ENCODE results near the gene SV2B. TPM values are rescaled to one million over a fixed set of nuclear protein-coding genes. Genes with fewer than 3 reads are reported as not detected.

SV2B gene
- total RNA-seq, 2 experiments from 2014 or later: 0.08 to 0.20 TPM

DNA sequence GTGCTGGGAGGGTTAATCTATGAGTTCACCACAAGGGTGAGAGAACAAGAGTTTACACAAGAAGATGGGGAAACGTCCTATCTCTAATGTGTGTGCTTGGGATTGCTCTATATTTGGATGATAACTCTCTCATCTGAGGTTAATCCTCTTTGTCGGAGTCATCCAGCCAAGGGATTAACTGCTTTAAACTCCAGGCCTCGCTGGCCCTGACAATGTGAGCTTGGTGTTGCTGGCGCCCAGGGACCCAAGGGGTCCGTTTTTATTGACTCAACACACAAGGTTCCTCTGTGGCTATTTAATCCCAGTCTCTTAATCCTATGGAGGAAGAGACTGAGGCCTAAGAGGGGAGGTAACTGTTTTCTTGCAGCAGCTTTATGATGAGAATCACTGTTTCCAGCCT, 14.2 kb downstream of the SV2B start:
- ATAC-seq (ENCODE audit: low read depth) (no peak), DNase-seq (no peak)
- POLR2A ChIA-PET: no interaction called here
- no peaks in the 10 kb centered on the region for H3K36me3 Mint-ChIP-seq
- no peak overlapping the region for H3K4me3 Mint-ChIP-seq
- no peaks in the 10 kb centered on the region for H3K9me3 Mint-ChIP-seq
- H3K27ac Mint-ChIP-seq: no peak overlapping the region
- H3K4me1 Mint-ChIP-seq: no peaks in the 10 kb centered on the region
- peaks cover 28% of the 10 kb centered on the region for H3K27me3 Mint-ChIP-seq

DNA sequence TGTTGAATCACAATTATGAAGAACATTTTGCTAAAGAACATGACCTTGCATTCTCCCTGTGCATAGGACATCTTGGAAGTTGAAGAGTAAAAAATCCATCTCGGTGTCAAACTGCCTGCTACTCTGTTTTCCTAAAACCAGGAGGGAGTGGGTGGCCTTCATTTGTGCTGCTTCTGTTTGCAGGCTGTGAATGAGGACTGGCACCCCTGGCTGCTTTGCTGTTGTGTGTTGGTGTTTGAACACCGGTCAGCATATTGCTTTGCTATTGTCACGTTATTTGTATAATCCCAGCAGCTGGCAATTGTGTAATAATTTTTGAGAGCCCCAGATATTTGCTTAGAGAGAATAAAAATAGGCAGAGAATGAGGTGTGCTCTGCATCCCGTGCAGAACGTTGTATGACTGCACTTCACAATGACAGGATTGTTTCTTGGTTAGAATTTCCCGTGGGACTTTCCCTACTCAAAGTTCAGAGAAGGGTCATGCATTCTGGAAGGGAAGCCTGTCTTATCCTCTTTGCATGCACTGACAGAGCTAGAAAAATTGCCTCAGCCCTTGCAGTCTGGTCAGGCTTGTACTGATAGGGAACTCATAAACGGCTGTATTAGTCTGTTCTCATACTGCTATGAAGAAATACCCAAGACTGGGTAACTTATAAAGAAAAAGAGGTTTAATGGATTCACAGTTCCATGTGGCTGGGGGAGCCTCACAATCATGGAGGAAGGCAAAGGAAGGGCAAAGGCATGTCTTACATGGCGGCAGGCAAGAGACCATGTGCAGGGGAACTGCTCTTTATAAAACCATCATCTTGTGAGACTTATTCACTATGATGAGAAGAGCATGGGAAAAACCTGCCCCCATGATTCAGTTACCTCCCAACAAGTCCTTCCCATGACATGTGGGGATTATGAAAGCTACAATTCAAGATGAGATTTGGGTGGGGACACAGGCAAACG, 16.3 kb downstream of the SV2B start:
- peaks cover 34% of the 10 kb centered on the region for H3K27me3 Mint-ChIP-seq
- no peaks in the 10 kb centered on the region for H3K9me3 Mint-ChIP-seq
- DNase-seq (no peak), ATAC-seq (ENCODE audit: low read depth) (no peak)
- H3K4me1 Mint-ChIP-seq: no peaks in the 10 kb centered on the region
- H3K27ac Mint-ChIP-seq: no peak overlapping the region
- POLR2A ChIA-PET: no interaction called here
- no peaks in the 10 kb centered on the region for H3K36me3 Mint-ChIP-seq
- no peak overlapping the region for H3K4me3 Mint-ChIP-seq

DNA sequence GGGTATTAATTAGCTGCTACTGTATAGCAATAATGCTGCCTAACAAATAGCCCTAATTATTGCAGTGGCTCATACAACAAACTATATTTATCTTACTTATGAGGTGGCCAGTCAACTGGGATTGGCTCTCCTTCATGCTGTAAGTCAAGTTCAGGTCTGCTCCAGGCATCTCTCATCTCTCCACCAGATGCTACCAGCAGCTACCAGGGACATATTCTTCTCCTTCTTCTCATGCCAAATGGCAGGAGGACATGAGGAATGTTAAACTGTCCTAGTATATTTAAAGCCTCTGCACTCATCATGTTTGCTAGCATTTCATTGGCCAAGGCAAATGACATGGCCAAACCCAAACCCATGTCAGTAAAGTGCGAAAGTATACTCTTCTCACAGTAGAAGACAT, 17.3 kb downstream of the SV2B start:
- Mint-ChIP-seq H3K27ac (no peak overlapping the region), H3K4me1 (no peaks in the 10 kb centered on the region), H3K27me3 (peaks cover 32% of the 10 kb centered on the region), H3K36me3 (no peaks in the 10 kb centered on the region), H3K4me3 (no peak overlapping the region), H3K9me3 (no peaks in the 10 kb centered on the region)
- no peak for ATAC-seq (ENCODE audit: low read depth)
- POLR2A ChIA-PET: no interaction called here
- no peak for DNase-seq

DNA sequence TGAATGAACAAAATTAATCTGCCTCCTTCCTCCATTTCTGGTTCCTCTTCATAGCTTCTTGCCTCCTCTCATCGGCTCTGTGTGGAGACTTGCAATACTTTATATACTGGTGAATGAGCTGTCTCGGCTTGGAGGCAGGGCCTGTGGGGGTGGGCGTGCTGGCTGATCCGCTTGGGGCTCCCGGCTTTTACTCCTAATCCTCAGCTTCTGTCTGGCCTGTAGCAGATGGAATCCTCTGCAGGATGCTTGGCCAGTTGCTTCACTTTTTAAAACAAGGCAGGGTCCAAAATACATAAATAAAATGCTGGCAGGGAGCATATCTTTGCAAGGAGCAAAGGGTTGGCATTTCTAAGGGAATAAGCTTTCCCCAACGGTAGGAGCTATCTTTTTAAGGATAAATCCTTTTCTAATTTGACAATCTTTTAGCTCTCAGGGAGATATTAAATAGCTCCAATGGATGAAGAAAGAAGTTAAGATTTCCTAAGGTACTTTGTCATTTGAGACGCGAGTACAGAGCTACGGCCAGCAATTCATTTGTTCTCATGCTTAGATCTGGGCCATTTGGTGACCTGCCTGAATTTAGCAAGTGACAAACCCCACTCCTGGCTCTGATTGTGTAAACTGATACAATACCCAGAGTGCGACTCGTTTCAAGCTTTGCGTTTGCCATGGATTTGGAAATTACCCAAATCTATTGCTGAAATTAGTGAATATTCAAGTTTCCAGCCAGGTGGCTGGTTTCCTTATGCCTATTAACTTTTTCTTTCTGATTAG, 18.9 kb downstream of the SV2B start:
- DNase-seq (no peak), ATAC-seq (ENCODE audit: low read depth) (no peak)
- peaks cover 36% of the 10 kb centered on the region for H3K27me3 Mint-ChIP-seq
- H3K4me3 Mint-ChIP-seq: no peak overlapping the region
- H3K27ac Mint-ChIP-seq: no peak overlapping the region
- H3K36me3 Mint-ChIP-seq: no peaks in the 10 kb centered on the region
- H3K4me1 Mint-ChIP-seq: no peaks in the 10 kb centered on the region
- no peaks in the 10 kb centered on the region for H3K9me3 Mint-ChIP-seq
- POLR2A ChIA-PET: no interaction called here

DNA sequence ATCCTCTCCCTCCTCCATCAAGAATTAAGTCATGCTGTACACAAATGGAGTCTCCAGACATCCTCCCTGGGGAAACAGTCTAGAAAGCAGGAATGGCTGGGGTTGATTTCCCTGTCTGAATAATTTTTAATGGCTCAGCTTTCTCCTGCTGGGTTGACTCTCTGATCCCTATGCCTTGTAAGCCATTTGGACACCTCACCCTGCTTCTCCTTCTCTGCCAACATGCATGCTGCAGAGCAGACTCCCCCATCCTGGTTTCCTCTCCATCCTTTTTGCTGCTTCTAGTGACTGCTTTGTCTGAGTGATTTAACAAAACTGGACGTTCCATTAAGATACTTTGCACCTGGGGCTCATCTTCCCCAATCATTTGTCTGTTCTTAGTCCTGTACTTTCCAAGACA, 22.2 kb downstream of the SV2B start:
- ATAC-seq (ENCODE audit: low read depth) (no peak), DNase-seq (no peak)
- no peaks in the 10 kb centered on the region for H3K36me3 Mint-ChIP-seq
- POLR2A ChIA-PET: no interaction called here
- peaks cover 1% of the 10 kb centered on the region for H3K4me1 Mint-ChIP-seq
- no peak overlapping the region for H3K27ac Mint-ChIP-seq
- H3K27me3 Mint-ChIP-seq: peaks cover 36% of the 10 kb centered on the region
- H3K9me3 Mint-ChIP-seq: no peaks in the 10 kb centered on the region
- H3K4me3 Mint-ChIP-seq: no peak overlapping the region

DNA sequence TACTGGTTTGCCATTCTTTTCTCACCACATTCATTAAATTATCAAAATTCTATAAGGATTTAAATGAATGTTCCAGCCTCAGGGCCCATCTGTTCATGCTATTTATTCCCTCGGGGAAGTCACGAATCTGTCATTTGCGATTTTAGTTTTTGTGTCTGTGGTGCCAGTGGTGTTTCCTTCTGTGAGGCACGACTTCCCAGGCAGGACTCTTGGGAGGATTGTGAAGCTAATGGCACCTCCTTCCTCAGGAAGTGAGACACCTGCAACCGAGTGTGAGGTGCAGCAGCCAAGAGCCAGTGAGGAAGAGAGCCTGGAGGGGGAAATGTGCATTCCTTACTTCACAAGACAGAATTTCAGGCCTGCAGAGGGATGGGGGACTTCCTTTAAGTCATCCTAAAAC, 24.1 kb downstream of the SV2B start:
- Mint-ChIP-seq H3K36me3 (no peaks in the 10 kb centered on the region), H3K27me3 (peaks cover 26% of the 10 kb centered on the region), H3K4me3 (no peak overlapping the region), H3K4me1 (peaks cover 1% of the 10 kb centered on the region), H3K9me3 (no peaks in the 10 kb centered on the region), H3K27ac (no peak overlapping the region)
- POLR2A ChIA-PET: no interaction called here
- ATAC-seq (ENCODE audit: low read depth): no peak
- DNase-seq: no peak

DNA sequence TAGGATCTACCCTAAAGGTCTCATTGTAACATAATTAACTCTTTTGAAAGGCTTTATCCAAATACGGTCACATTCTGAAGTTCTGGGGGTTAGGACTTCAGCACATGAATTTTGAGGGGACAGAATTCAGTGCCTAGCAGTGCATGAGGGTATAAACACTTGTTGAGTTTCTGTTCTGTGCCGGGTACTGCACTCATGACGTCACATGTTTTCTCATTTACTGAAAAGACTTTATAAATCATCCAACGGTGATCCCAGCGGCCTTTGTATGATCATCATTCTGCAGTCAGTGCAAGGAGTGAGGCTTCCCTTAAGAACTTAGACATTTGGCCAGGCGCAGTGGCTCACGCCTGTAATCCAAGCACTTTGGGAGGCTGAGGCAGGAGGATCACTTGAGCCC, 25.1 kb downstream of the SV2B start:
- Mint-ChIP-seq H3K27me3 (peaks cover 20% of the 10 kb centered on the region), H3K4me1 (peaks cover 1% of the 10 kb centered on the region), H3K27ac (no peak overlapping the region), H3K36me3 (no peaks in the 10 kb centered on the region), H3K4me3 (no peak overlapping the region), H3K9me3 (no peaks in the 10 kb centered on the region)
- DNase-seq: no peak
- ATAC-seq (ENCODE audit: low read depth): no peak
- POLR2A ChIA-PET: no interaction called here

DNA sequence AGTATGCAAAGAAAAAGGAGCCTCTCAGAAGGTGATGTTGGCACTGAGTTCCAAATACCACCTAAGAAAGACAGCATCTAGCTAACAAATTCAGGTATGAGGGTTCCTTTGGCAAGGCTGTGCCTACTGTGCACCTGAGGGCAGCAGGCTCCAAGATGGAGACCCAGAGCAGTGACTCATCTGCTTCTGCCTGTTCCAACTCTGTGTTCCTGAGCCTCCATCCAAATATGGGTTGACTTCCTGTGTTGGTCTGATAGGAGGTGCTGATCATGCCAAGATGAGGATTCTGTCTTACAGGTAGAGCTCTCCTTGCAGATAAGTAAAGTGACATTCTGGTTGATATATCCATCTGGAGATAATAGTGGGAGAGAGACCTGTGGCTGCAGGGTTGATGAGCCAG, 26.0 kb downstream of the SV2B start:
- H3K36me3 Mint-ChIP-seq: no peaks in the 10 kb centered on the region
- no peak overlapping the region for H3K4me3 Mint-ChIP-seq
- H3K4me1 Mint-ChIP-seq: peaks cover 1% of the 10 kb centered on the region
- H3K9me3 Mint-ChIP-seq: no peaks in the 10 kb centered on the region
- ATAC-seq (ENCODE audit: low read depth) (no peak), DNase-seq (no peak)
- POLR2A ChIA-PET: no interaction called here
- peaks cover 20% of the 10 kb centered on the region for H3K27me3 Mint-ChIP-seq
- H3K27ac Mint-ChIP-seq: no peak overlapping the region

DNA sequence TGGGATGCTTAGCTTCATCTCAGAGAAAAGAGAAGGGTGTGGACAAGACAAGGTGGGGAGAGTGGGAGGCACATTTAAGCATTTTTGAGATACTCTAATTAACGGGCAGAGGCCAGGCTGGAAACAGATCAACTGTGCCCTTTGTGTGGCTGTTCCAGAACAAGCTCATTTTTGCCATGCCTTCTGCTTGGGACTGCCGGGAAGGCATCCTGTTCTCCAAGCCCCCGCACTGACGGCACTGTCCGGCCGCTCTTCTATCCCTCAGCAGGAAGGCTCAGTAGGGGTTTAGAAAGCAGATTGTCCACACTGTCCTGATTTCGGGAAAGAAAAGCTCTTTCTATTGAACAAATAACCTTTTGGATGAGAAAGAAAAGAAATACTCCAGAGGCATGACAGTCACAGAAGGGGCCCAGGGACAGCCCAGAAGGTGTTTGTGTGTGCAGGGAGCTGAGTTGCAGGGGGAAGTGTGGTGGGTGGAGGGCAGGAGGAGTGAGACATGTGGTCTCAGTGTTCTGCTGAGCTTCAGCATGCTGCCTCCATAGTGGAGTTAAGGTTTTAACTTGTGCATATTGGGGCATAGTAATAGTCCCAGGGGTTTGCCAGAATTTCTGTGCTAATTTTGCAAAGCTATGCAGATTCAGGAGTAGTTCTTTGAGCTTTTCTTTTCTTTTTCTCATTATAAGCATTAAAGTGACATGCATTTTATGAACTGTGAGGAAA, 27.3 kb downstream of the SV2B start:
- no peak for DNase-seq
- Mint-ChIP-seq H3K4me3 (no peak overlapping the region), H3K27me3 (peaks cover 16% of the 10 kb centered on the region), H3K9me3 (no peaks in the 10 kb centered on the region), H3K36me3 (no peaks in the 10 kb centered on the region), H3K27ac (no peak overlapping the region), H3K4me1 (peaks cover 1% of the 10 kb centered on the region)
- no peak for ATAC-seq (ENCODE audit: low read depth)
- POLR2A ChIA-PET: no interaction called here

DNA sequence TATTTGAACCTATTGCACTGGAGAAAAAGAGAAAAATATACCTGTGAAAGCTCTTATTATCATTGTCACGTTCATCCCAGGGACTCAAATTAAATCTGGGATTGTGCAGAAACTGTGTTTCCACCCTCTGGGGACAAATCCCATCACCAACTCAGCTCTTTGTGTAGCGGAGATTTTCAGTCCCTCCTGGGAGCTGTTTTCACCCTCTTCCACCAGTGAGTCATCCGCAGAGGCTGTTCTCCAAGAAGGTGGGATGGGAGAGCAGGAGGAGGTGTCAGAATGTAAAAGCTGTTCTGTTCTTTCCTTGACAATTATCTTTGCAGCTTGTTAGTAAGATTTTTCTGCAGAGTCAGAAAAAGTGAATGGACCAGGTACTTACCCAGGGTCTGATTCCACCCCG, 28.0 kb downstream of the SV2B start:
- POLR2A ChIA-PET: no interaction called here
- H3K27me3 Mint-ChIP-seq: peaks cover 17% of the 10 kb centered on the region
- H3K4me3 Mint-ChIP-seq: no peak overlapping the region
- ATAC-seq (ENCODE audit: low read depth): no peak
- no peaks in the 10 kb centered on the region for H3K9me3 Mint-ChIP-seq
- DNase-seq: no peak
- peaks cover 1% of the 10 kb centered on the region for H3K4me1 Mint-ChIP-seq
- no peak overlapping the region for H3K27ac Mint-ChIP-seq
- H3K36me3 Mint-ChIP-seq: no peaks in the 10 kb centered on the region

DNA sequence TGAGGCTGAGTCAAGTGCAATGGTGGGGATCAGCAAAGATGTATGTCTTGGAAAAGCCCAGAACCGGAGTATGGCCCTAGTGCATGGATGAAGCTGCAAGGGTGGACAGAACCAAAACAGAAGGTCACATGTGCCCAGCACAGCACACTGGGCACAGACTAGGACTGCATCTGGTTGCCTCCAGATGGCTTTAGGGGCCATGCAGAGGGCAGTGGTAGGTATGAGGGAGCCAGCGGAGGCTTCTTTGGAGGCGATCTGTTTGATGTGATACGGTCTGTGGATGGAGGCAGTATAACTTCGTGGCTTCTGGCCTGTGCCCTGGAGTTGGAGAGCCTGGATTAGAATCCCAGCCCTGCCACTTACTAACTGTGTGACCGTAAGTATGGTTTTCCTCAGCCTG, 29.4 kb downstream of the SV2B start:
- H3K9me3 Mint-ChIP-seq: no peaks in the 10 kb centered on the region
- H3K4me3 Mint-ChIP-seq: no peak overlapping the region
- no peaks in the 10 kb centered on the region for H3K36me3 Mint-ChIP-seq
- DNase-seq: no peak
- peaks cover 12% of the 10 kb centered on the region for H3K27me3 Mint-ChIP-seq
- peaks cover 1% of the 10 kb centered on the region for H3K4me1 Mint-ChIP-seq
- ATAC-seq (ENCODE audit: low read depth): no peak
- POLR2A ChIA-PET: no interaction called here
- no peak overlapping the region for H3K27ac Mint-ChIP-seq

DNA sequence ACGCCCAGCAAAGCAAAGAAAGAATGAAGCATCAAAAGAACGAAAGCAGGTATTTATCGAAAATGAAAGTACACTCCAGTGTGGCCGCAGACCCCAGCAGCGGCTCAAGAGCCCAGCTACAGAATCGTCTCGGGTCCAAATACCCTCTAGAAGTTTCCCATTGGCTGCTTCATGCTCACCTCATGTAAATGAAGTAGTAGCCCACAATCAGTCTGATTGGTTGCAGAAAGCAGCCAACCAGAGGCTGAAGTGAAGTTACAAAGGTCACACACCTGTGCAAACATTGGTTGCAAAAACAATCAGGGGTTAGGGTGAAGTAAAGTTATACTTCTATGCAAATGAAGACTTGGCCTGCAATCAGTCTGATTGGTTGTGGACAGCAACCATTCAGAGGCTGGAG, 32.0 kb downstream of the SV2B start:
- DNase-seq (no peak), ATAC-seq (ENCODE audit: low read depth) (no peak)
- H3K27ac Mint-ChIP-seq: no peak overlapping the region
- no peaks in the 10 kb centered on the region for H3K36me3 Mint-ChIP-seq
- POLR2A ChIA-PET: no interaction called here
- no peaks in the 10 kb centered on the region for H3K4me1 Mint-ChIP-seq
- H3K4me3 Mint-ChIP-seq: no peak overlapping the region
- H3K9me3 Mint-ChIP-seq: no peaks in the 10 kb centered on the region
- peaks cover 18% of the 10 kb centered on the region for H3K27me3 Mint-ChIP-seq

DNA sequence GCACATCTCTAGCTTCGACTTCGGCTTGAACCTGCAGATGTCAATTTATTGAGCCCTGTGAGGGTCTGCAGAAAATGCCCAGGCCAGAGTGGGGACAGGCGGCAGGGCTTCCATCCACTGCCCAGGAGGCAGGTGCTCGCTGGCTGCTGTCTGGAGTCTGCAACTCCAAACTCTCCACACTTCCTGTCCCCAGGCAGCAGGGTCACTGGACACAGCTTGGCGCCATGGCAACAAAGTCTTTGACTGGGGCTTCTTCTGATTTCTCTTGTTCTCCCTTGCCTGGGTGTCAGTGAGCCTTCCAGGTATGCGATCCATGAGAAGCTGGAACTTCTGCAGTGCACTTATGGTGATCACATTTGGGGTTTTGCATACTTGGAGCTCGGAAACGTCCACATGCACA, 33.5 kb downstream of the SV2B start:
- Mint-ChIP-seq H3K27ac (no peak overlapping the region), H3K4me3 (no peak overlapping the region), H3K4me1 (no peaks in the 10 kb centered on the region), H3K36me3 (no peaks in the 10 kb centered on the region), H3K9me3 (no peaks in the 10 kb centered on the region), H3K27me3 (peaks cover 25% of the 10 kb centered on the region)
- DNase-seq: no peak
- ATAC-seq (ENCODE audit: low read depth): no peak
- POLR2A ChIA-PET: no interaction called here
